ENCODE measurements around the gene DYNC1I2. TPM values are rescaled to one million over a fixed set of nuclear protein-coding genes. Genes with fewer than 3 reads are reported as not detected.

The DYNC1I2 gene
- total RNA-seq, 1 donor from 2014 or later, result 92.1 TPM

DNA sequence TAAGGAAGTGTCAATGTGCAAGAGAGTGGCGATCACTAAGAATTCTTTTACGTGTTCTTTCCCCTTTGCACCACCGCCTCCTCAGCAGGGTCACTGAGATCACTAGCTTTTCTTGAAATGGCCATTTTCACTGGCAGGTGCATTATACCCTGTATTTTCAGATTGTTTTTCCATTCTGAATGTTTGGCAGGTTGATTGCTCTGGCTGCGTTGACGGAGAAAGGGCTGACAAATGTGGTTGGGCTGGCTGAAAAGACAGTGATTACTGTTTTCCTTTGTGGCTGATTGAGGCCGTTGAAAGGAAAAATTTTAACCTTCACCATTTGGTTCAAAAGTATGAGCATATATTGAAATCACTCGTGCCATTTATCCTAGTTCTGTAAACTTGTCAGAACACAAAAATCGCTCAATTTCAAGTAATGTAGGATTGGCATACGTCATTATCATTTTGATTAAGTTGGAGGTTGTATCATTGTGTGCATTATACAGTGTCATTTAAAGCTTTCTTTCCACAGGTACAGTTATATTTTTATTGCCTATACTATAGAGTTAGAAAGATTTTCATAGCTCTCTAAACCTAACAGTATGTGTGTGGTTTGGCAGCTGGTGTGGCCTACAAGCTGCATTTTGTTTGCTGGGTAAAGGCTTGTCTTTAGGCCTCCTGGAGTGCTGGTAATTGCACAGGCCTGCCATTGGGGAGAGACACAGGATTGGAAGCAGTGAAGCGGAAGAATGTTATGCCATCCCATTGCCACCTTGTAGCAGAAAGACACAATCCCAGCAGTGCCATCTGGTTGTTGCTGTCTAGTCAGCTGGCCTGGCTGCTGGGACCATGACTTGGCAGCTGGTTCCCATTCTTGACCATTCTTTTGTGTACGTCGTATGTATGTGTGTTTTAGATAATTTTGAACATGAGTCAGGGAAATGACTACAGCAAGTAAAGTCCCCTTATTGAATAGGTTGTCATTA, 36.7 kb downstream of the DYNC1I2 start:
- Histone ChIP-seq H3K9me3 (no peaks in the 10 kb centered on the region), H3K4me3 (no peak overlapping the region), H3K4me1 (no peaks in the 10 kb centered on the region), H3K36me3 (peaks cover 0 to 27% of the 10 kb centered on the region in 2 donors), H3K27me3 (no peaks in the 10 kb centered on the region), H3K27ac (no peak overlapping the region)
- DNase-seq (ENCODE audit: extremely low spot score in 2 of 2), result no peak
- TF ChIP-seq, protein P1, sequence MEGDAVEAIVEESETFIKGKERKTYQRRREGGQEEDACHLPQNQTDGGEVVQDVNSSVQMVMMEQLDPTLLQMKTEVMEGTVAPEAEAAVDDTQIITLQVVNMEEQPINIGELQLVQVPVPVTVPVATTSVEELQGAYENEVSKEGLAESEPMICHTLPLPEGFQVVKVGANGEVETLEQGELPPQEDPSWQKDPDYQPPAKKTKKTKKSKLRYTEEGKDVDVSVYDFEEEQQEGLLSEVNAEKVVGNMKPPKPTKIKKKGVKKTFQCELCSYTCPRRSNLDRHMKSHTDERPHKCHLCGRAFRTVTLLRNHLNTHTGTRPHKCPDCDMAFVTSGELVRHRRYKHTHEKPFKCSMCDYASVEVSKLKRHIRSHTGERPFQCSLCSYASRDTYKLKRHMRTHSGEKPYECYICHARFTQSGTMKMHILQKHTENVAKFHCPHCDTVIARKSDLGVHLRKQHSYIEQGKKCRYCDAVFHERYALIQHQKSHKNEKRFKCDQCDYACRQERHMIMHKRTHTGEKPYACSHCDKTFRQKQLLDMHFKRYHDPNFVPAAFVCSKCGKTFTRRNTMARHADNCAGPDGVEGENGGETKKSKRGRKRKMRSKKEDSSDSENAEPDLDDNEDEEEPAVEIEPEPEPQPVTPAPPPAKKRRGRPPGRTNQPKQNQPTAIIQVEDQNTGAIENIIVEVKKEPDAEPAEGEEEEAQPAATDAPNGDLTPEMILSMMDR (IDR thresholded peaks at IDR 0.05), result no peak
- no peak for TF ChIP-seq POLR2AphosphoS5 (IDR thresholded peaks at IDR 0.05; ENCODE audit: insufficient read depth in 1 of 2, low read depth in 1 of 2)
- no peak for TF ChIP-seq POLR2A (IDR thresholded peaks at IDR 0.05)
- intact Hi-C loops (cut with DNase I), result no loop called here

DNA sequence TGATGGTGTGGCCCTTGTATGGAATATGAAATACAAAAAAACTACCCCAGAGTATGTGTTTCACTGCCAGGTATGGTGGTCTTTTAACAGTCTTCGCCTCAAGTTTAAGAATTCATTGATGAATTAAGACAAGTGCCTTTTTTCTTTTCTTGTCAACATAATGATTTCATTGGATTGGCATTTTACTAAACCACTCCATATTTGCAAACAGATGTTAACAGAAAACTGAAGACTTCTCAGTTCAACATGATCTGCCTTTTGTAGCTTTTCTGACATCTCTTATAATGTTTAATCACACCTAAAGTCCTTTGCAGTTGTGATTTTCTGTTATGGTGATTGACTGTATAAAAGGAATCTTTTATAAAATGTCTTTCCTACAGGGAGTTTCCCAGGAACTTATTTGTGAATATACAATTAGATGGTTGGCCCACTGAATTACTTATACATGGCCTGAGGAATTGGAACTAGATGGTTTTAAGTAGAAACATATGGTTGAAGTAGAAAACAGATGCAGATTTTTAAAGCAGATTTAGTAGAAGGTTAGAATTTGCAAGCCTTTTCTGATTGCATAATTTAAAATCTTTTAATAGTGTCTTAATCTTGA, 39.7 kb downstream of the DYNC1I2 start:
- Histone ChIP-seq H3K27me3 (no peaks in the 10 kb centered on the region), H3K4me3 (no peak overlapping the region), H3K4me1 (no peaks in the 10 kb centered on the region), H3K36me3 (peaks cover 0 to 42% of the 10 kb centered on the region in 2 donors), H3K27ac (no peak overlapping the region), H3K9me3 (no peaks in the 10 kb centered on the region)
- TF ChIP-seq, protein P1 (IDR thresholded peaks at IDR 0.05), result no peak
- TF ChIP-seq POLR2A (IDR thresholded peaks at IDR 0.05), result no peak
- TF ChIP-seq POLR2AphosphoS5 (IDR thresholded peaks at IDR 0.05; ENCODE audit: insufficient read depth in 1 of 2, low read depth in 1 of 2), result no peak
- no peak for DNase-seq (ENCODE audit: extremely low spot score in 2 of 2)
- intact Hi-C loops (cut with DNase I), result no loop called here

DNA sequence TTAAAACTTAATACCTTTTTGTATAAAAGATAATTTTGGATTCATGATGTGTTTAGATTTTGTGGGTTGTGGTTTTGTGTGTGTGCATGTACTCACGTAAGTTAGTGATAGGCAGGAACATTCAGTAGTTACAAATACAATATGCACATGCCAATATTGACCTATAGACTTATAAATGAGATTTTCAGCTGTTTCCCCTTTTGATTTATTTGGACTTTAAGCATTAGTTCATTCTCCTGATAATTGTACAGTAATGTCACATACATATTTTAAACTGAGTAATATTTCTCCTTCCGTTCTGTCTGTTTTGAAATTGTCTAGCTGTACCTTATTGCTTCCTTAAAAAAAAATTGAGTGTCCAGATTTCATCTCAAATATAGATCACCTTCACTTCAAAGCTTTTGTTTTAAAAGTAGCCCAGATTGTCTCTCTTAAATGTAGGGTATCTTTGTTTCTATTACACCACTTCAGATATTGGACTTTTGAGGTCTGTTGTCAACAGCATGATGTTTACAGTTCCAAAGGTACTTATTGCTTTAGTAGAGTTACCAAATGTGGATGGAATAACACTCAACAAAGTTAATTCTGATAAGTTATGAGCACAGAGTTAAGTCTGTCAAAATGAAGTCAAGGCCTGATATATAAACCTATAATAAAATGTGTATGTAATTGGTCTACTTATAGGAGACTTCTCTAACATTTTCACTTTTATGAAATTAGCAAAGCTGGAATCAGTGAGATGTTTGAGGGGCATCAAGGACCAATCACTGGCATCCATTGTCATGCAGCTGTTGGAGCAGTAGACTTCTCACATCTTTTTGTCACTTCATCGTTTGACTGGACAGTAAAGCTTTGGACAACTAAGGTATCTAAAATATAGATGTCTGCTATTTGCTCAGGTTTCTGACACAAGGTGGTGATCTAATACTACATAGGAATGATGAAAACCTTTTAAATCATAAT, 42.0 kb downstream of the DYNC1I2 start:
- no peak overlapping the region for H3K27ac ChIP-seq
- no peak for TF ChIP-seq POLR2AphosphoS5 (IDR thresholded peaks at IDR 0.05; ENCODE audit: insufficient read depth in 1 of 2, low read depth in 1 of 2)
- TF ChIP-seq, protein P1 (IDR thresholded peaks at IDR 0.05), result no peak
- no peak for TF ChIP-seq POLR2A (IDR thresholded peaks at IDR 0.05)
- H3K27me3 ChIP-seq, result no peaks in the 10 kb centered on the region
- intact Hi-C loops (cut with DNase I), result no loop called here
- no peaks in the 10 kb centered on the region for H3K9me3 ChIP-seq
- DNase-seq (ENCODE audit: extremely low spot score in 2 of 2), result no peak
- H3K4me3 ChIP-seq, result no peak overlapping the region
- H3K4me1 ChIP-seq, result no peaks in the 10 kb centered on the region
- peaks cover 0 to 57% of the 10 kb centered on the region in 2 donors for H3K36me3 ChIP-seq

DNA sequence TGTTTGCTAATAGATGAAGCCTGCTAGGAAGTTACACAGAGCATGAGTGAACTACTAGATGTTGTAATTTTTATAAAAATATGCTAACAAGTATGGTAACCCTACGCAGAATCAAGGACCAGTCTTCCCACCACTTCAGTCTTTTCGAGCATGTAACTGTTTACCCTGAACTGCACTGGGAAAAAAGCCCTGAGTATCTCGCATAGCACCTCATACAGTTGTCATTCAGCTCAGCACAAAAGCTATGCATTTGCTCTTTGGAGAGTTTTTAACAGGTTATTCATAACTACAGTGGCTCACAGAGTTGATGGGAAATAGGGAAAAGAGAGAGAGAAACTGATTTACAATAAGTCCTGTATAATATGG, 42.7 kb downstream of the DYNC1I2 start:
- no peak overlapping the region for H3K4me3 ChIP-seq
- DNase-seq (ENCODE audit: extremely low spot score in 2 of 2), result no peak
- no peaks in the 10 kb centered on the region for H3K9me3 ChIP-seq
- intact Hi-C loops (cut with DNase I), result no loop called here
- TF ChIP-seq, protein P1 (IDR thresholded peaks at IDR 0.05), result no peak
- TF ChIP-seq POLR2A (IDR thresholded peaks at IDR 0.05) (no peak), POLR2AphosphoS5 (IDR thresholded peaks at IDR 0.05; ENCODE audit: insufficient read depth in 1 of 2, low read depth in 1 of 2) (no peak)
- peaks cover 0 to 63% of the 10 kb centered on the region in 2 donors for H3K36me3 ChIP-seq
- H3K27me3 ChIP-seq, result no peaks in the 10 kb centered on the region
- no peaks in the 10 kb centered on the region for H3K4me1 ChIP-seq
- no peak overlapping the region for H3K27ac ChIP-seq
